GM12878 (cell line): ENCODE results near the gene IFNA1. TPM values are rescaled to one million over a fixed set of nuclear protein-coding genes. Genes with fewer than 3 reads are reported as not detected.

Source experiments
- ATF7 ChIP-seq: fragments of 450-650 bp; IDR thresholded peaks from 2 replicates; pipeline ENCODE4 v1.6.1; 2016; ENCODE audit warnings: low read depth, mild to moderate bottlenecking
- CEBPB ChIP-seq, 2 experiments: fragments of 150-350 bp in 1 of 2; IDR thresholded peaks; 2 replicates each; pipeline ENCODE4 v1.6.1; 2012 to 2014; ENCODE audit warnings: low read depth in 2 of 2, low read length in 2 of 2, borderline replicate concordance in 1 of 2, inconsistent platforms in 1 of 2
- CUX1 ChIP-seq: IDR thresholded peaks from 2 replicates; pipeline ENCODE4 v1.6.1; 2012; ENCODE audit warnings: improper control_type of control experiment, low read depth, low read length; ENCODE audit not compliant: insufficient replicate concordance
- GABPA ChIP-seq: IDR thresholded peaks from 2 replicates; pipeline ENCODE4 v1.6.1; 2014; ENCODE audit warnings: antibody characterized with exemption, low read depth, mild to moderate bottlenecking, inconsistent platforms
- IKZF1 ChIP-seq: fragments of 450-650 bp; conservative IDR thresholded peaks from 2 replicates; pipeline ENCODE4 v1.6.1; 2017; ENCODE audit warnings: antibody characterized with exemption, mild to moderate bottlenecking
- IKZF2 ChIP-seq, 2 experiments: fragments of 450-650 bp; IDR thresholded peaks; 2 replicates each; pipeline ENCODE4 v1.6.1; 2017; ENCODE audit warnings: mild to moderate bottlenecking in 2 of 2, moderate library complexity in 2 of 2
- JUND ChIP-seq: IDR thresholded peaks from 2 replicates; pipeline ENCODE4 v1.6.1; 2012; ENCODE audit warnings: low read depth, mild to moderate bottlenecking, low read length, improper control_type of control experiment, moderate library complexity
- MYC ChIP-seq: IDR thresholded peaks from 2 replicates; pipeline ENCODE4 v1.6.1; 2011; ENCODE audit warnings: mild to moderate bottlenecking, low read length, moderate library complexity, inconsistent platforms; ENCODE audit not compliant: insufficient read depth, insufficient replicate concordance, insufficient read length, severe bottlenecking
- NFYB ChIP-seq: IDR thresholded peaks from 2 replicates; pipeline ENCODE4 v1.6.1; 2011; ENCODE audit warnings: low read depth, mild to moderate bottlenecking, low read length, improper control_type of control experiment, moderate library complexity; ENCODE audit not compliant: insufficient read depth
- RELA ChIP-seq: fragments of 450-650 bp; IDR thresholded peaks from 2 replicates; pipeline ENCODE4 v1.8.0; 2014; ENCODE audit warnings: borderline replicate concordance; ENCODE audit not compliant: partially characterized antibody
- RELB ChIP-seq: fragments of 450-650 bp; IDR thresholded peaks from 2 replicates; pipeline ENCODE4 v1.6.1; 2017; ENCODE audit warnings: low read depth, mild to moderate bottlenecking, moderate library complexity
- SPI1 ChIP-seq: IDR thresholded peaks from 2 replicates; pipeline ENCODE4 v1.6.1; 2011; ENCODE audit warnings: low read depth, mild to moderate bottlenecking, low read length, moderate library complexity, borderline replicate concordance; ENCODE audit not compliant: insufficient read depth
- USF2 ChIP-seq: IDR thresholded peaks from 2 replicates; pipeline ENCODE4 v1.6.1; 2011; ENCODE audit warnings: low read depth, low read length, improper control_type of control experiment, borderline replicate concordance
- polyA plus RNA-seq, 11 experiments: library from polyadenylated mRNA; depleted of rRNA in 4 of 11; unstranded in 6 of 11; stranded (reverse) in 5 of 11; fragments of >200 nt; fragmentation: Nextera tagmentation in 4 of 11; fragmentation: Illumina TruSeq in 1 of 11; extraction: Ambion mirVana in 4 of 11; extraction: Trizol in 1 of 11; gene quantifications; 1 replicate in 1 of 11; 2 replicates in 10 of 11; pipeline versions ENCODE4 v1.2.1 to v1.2.3, GENCODE V29; 2011 to 2016; ENCODE audit warnings: inconsistent platforms in 2 of 11, missing spikeins in 2 of 11, low read depth in 1 of 11
- total RNA-seq, 4 experiments: library from RNA; depleted of rRNA in 3 of 4; stranded (reverse); fragments of >200 nt in 3 of 4; fragmentation: Illumina TruSeq in 1 of 4; extraction: Trizol in 1 of 4; gene quantifications; 2 replicates each; pipeline versions ENCODE4 v1.2.1 to v1.2.3, GENCODE V29; 2013 to 2021
- TF ChIP-seq, protein P1 (sequence below): IDR thresholded peaks from 2 replicates; pipeline ENCODE4 v1.6.1; 2012; ENCODE audit warnings: low read length, inconsistent platforms
- TF ChIP-seq, protein P2 (sequence below): fragments of 450-650 bp; IDR thresholded peaks from 2 replicates; pipeline ENCODE4 v1.6.1; 2014; ENCODE audit warnings: mild to moderate bottlenecking

IFNA1 gene
- total and polyA plus RNA-seq, 10 of the 15 experiments (the other 5 are each of a cell fraction or from before 2014, with no cell fraction given) = not detected

GRCh38 chr9:21443849-21444625 lies 3.8 kb downstream of the IFNA1 start (continued):
- TF ChIP-seq IKZF1 (peak; percentile 46; the same call in 1 of the 2 replicates), NFYB (no peak), IKZF2 (IDR thresholded peaks at IDR 0.05) (peak; percentile 78 to 81), CUX1 (no peak), ATF7 (peak; percentile 92), RELA (no peak), CEBPB (IDR thresholded peaks at IDR 0.05; ENCODE audit: borderline replicate concordance in 1 of 2, low read depth in 2 of 2, low read length in 2 of 2) (no peak), MYC (no peak), JUND (no peak), USF2 (no peak), RELB (peak; percentile 49; the same call in 1 of the 2 replicates), SPI1 (peak; percentile 61), GABPA (0 out of 2 replicates have a peak, but pooled peaks have one; percentile 32)
- TF ChIP-seq, protein P1, sequence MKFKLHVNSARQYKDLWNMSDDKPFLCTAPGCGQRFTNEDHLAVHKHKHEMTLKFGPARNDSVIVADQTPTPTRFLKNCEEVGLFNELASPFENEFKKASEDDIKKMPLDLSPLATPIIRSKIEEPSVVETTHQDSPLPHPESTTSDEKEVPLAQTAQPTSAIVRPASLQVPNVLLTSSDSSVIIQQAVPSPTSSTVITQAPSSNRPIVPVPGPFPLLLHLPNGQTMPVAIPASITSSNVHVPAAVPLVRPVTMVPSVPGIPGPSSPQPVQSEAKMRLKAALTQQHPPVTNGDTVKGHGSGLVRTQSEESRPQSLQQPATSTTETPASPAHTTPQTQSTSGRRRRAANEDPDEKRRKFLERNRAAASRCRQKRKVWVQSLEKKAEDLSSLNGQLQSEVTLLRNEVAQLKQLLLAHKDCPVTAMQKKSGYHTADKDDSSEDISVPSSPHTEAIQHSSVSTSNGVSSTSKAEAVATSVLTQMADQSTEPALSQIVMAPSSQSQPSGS = peak; percentile 70
- TF ChIP-seq, protein P2, sequence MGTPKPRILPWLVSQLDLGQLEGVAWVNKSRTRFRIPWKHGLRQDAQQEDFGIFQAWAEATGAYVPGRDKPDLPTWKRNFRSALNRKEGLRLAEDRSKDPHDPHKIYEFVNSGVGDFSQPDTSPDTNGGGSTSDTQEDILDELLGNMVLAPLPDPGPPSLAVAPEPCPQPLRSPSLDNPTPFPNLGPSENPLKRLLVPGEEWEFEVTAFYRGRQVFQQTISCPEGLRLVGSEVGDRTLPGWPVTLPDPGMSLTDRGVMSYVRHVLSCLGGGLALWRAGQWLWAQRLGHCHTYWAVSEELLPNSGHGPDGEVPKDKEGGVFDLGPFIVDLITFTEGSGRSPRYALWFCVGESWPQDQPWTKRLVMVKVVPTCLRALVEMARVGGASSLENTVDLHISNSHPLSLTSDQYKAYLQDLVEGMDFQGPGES = no peak
